ENCODE measurements around the gene NFE2.
"Not testable (repeated sequence)": the region's sequence is repeated elsewhere in the genome, so short reads cannot be mapped to it uniquely, and the experiment has no call there.

Gene NFE2

DNA sequence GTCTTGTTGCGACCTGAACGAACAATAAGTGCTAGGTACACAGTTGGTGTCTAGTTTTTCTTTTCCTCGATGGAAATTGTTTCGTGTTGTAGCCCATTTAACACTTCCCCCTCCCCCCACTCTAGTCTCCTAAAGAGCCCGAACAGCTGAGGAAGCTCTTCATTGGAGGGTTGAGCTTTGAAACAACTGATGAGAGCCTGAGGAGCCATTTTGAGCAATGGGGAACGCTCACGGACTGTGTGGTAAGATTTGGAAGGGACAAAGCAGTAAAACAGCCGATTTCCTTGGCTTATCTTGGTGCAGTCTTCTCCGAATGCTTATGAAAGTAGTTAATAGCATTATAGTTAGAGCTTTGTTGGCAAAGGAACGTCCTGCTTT is 19.6 kb downstream of the NFE2 start:
- not testable (repeated sequence) for DNase-seq

GRCh38 chr12:54280468-54281260 is 20.2 kb downstream of the NFE2 start, which contains the start of gene HNRNPA1:
Gene HNRNPA1, plus strand, starts transcription at chr12:54280726. Its CDS starts 82 bp downstream, at chr12:54280808.
- peak; percentile 100 for DNase-seq

DNA sequence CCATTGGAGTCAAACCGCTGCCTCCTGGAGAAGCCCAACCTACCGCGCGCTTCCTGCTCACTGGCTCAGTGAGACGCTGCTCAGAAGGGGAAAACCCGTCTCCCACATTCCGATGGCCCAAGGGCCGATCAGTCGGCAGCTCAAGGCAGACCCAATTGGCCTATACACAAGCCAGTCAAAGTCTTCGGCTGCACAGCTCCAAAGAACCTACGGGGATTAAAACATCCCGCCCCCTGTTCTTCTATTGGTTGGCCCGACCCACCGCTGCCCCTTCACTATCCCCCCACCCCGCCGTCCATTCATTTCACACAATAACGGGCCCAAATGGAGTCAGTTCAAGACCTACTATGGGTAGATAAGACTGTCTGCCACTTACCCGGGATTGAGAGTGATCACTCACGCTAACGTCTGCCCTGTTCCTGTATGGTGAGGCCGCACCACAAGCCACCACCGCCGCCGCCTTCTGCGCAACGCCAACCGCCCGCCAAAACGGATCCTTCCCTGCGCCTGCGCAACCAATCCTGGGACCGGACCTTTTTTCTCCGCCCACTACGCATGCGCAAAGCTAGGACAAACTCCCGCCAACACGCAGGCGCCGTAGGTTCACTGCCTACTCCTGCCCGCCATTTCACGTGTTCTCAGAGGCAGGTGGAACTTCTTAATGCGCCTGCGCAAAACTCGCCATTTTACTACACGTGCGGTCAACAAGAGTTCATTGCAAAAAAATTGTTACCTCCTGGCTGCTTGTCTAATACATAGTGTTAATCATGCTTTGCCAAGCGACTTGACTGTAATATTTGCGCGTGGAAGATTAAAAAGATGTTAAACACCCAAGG is 21.0 kb downstream of the NFE2 start, which contains the start of gene CBX5:
Gene CBX5, minus strand, starts transcription at position 491 of the 836 bp plus-strand sequence. CDS start 22,472 bp downstream, outside the sequence.
- peak; percentile 100 for DNase-seq

- DNase-seq: no peak
Measured at GRCh38 chr12:54279227-54279631, 21.6 kb downstream of the NFE2 start.

- peak; percentile 78 for DNase-seq
Measured at GRCh38 chr12:54277823-54278276, 23.0 kb downstream of the NFE2 start.

DNA sequence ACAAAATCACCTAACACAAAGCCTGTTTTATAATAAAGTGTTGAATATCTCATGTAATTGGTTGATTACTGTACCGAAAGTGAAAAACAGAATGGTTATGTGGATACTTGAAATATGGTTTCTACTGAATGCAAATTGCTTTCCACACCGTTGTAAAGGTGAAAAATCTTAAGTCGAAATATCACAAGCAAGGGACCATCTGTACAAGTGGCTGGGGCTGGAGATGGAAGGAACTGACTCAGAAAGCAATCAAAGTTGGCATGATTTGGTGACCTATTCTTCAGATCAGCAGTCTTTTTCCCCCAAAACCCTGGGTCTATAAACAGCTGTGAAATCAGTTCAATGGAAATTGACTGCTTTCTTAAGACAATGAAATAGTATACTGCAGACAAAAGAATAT is 24.4 kb downstream of the NFE2 start:
- no peak for DNase-seq

DNA sequence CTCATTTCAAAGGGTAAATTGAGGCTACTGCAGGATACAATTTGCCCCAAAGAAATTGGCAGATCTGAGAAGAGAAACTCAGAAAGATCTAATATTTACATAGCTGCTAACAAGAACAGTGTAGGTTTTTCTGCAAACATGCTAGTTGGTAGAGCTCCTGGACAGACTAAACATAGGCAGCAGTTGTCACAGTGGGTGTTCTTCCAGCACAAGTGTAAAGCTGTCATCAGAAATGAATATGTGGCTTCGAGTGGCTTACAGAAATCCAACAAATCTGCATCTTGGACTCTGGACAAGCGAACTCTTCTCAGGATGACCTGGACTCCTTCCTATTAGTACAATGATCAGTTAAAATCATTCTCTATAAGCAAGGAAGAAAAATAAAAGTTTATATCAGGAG is 26.8 kb downstream of the NFE2 start:
- no peak for DNase-seq

DNA sequence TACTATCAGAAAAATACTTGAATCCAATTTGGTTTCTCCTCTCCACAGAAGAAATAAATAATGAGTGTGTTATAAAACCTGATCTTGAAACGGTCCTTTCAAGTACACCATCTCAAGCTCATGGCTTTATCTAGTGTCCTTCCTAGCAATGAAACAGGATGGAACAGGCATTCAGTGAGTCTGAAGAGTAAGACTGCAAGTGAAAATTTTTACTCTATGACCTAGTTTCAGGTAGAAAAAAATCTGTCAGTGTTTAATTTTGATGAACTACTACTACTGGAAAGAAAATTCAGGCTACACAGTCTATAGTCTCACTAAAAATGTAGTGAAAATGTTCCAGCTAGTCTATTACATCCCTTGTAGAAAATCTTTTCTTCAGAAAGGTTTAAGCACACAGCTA is 28.6 kb downstream of the NFE2 start:
- no peak for DNase-seq

GRCh38 chr12:54270345-54270744 is 30.5 kb downstream of the NFE2 start:
- no peak for DNase-seq

GRCh38 chr12:54266852-54267251 is 34.0 kb downstream of the NFE2 start:
- no peak for DNase-seq

- DNase-seq: no peak
Measured at GRCh38 chr12:54265364-54265812, 35.4 kb downstream of the NFE2 start.

DNA sequence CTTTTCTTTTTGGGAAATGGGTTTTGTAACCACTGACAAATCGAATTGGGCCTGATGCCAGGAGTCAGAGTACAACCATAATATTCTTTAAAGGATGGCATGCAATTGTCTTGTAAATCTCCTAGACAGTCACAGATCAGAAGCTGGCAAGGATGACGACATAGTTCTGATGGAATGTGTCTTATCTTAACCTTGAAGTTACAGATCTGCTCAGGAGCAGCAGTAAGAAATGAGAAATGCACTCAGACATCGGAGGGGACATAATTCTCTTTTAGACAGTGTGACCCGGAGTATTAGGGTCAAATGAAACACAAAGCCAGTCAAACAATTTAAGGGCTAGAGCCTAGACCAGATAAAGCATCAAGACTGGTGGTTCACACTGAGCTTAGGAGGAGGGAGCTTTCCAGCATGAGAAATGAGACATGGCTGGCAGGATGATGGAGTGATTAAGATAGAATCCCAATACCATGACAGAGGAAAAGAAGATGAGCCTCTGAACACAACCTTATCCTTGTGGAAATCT is 38.4 kb downstream of the NFE2 start:
- peak; percentile 86 for DNase-seq

DNA sequence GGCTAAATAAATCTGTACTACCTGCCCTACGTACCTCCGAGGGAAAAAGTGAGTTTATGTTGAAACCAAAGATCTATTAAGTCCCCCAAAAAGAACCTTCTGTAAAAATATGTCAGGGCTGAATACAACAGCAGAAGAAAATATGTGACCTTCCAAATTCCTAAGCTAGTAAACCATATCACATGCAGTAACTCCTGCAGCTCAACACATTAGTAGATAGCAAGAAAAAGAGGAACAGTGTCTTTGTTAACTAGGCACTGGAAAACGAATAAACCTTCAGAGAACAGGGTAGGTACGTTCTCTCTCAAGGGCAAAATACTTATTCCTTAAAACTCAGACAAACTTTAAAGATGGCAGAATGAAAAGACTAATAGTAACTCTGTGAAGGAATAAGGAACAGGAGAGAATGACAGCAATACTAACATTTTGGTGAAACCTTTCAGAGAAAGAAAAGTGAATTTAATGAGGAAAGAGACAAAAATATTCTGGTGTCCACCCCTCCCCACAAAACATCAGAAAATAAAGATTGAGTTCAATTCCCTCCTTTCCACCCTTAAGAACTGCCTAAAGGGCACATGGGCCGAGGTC is 38.9 kb downstream of the NFE2 start:
- DNase-seq: no peak

- peak; percentile 84 for DNase-seq
Measured at GRCh38 chr12:54259194-54260011, 41.4 kb downstream of the NFE2 start.

DNA sequence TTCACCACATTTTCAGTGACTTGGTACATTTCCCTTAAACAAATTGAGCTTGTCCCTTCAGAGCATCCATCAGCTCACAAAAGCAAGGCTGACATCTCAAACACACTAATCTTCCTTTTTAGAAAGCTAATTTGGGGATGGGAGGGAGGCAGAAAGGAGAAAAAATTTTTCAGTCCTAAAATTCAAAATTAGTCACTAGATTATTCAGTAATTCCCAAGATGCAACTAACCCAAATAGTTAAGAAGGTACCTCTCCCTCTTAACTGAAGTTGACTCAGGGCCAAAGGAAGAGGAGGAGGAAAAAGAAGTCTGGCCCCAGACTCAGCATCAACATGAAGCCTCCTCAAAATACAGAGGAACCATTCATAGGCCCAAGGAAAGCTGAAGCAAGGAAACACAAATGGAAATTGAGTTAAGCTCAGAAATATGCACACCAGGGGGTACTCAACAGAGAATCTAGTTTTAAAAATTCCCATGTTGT is 42.6 kb downstream of the NFE2 start:
- peak; percentile 68 for DNase-seq

DNA sequence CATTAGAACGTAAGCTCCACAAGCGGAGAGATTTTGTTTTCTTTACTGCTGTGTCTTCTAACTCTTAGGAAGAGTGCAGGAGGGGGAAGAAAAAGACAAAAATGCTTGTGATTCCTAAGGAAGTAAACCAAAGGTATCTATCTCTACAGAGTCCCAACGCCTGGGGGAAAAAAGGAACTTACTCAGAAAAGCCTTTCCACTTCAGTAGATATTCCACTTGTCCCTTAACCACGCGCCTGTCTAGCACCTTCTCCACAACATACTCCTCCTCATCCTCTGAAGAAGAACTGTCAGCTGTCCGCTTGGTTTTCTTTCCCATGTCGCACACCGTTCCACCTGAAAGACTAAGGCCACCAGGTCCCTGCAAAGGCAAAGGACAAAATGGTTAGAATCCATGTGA is 43.5 kb downstream of the NFE2 start:
- DNase-seq: no peak

DNA sequence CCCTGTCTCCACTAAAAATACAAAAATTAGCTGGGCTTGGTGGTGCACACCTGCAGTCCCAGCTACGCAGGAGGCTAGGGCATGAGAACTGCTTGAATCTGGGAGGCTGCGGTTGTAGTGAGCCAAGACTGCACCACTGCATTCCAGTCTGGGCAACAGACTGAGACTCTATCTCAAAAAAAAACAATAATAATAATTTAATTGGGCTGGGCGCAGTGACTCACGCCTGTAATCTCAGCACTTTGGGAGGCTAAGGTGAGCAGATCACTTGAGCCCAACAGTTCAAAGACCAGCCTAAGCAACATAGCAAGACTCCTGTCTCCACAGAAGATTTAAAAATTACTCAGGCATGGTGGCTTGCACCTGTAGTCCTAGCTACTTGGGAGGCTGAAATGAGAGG is 47.6 kb downstream of the NFE2 start:
- no peak for DNase-seq

DNA sequence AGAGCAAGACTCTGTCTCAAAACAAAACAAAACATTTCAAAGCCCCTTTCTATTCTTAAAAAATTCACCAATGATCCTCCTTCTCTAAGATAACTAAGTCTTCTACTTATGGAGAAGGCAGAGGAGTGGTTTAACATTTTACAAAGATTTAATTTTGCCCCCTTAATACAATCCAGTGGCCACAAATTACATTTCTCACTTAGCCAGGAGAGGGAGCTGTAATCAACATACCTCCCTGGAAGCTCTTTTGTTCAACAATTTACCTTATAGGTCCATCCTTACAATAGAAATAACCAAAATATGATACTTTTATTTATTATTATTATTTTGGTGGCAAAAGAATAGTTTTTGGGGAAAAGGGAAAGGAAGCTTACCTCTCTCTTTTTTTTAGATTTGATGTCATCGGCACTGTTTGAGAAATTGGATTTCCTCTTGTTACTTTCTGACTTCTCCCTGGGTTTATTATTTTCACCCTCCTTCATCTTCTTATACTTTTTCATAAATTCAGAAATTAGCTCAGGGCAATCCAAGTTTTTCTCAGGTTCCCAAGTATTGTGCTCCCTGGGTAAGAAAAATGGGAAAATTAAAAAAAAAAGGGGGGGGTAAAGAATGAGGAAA is 49.0 kb downstream of the NFE2 start:
- DNase-seq: peak; percentile 54

DNA sequence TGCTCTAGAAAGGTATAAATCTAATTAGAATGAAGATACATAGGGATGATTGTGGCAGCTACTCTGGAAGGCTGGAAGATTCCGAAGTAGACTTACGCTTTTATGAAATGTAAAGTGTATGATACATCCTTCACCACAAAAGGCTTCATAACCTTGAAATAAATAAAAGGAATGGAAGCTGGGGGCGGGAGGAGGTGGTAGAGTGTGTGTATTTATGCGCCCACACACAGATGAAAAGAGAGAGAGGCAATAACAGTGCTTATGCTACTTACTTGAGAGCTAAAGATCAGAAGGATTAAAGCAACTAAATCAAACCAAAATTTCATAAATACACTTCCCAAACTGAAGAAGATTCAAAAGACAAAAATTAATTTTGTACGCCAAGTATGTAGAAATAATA is 51.3 kb downstream of the NFE2 start:
- no peak for DNase-seq

DNA sequence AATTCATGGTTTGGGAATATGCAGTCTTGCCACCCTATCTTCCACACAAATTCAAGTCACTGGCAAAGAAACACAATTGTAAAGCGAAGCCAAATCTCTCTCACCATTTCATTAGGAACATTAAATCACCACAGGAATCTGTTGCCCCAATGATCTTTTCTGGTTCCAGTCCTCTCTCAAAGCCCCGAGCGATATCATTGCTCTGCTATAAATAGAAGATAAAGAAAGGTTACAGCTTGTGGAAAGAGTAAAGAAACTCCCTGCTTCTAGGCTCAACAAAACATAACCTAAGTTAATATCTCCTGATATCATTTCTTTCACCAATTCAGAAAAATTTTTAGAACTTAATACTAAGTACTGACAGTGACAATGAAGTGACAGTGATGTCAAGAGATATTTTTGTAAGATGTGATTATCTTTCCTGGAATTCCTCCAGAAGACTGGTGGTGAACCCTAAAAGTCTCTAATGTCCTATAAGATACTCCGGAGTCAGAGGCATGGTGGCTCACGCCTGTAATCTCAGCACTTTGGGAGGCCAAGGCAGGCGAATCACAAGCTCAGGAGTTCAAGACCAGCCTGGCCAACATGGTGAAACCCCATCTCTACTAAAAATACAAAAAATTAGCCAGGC is 54.7 kb downstream of the NFE2 start:
- no peak for DNase-seq
